AG20443 (cell line): ENCODE data around the gene USH2A.

Source experiments
- DNase-seq: peaks from one replicate; pipeline ENCODE4 v3.0.0; 2012; ENCODE audit warnings: low spot score, mixed read lengths

The USH2A gene

GRCh38 chr1:215590779-215591491 lies 832.3 kb downstream of the USH2A start:
- no peak for DNase-seq

- DNase-seq, result no peak
Observed at GRCh38 chr1:215589650-215590435, 833.4 kb downstream of the USH2A start.

GRCh38 chr1:215584389-215584788 lies 838.9 kb downstream of the USH2A start:
- DNase-seq, result no peak

GRCh38 chr1:215583185-215583749 lies 840.0 kb downstream of the USH2A start:
- DNase-seq, result no peak

- DNase-seq, result no peak
Observed at GRCh38 chr1:215581896-215582295, 841.4 kb downstream of the USH2A start.
